ENCODE data around the gene RBM47.

RBM47 gene

GRCh38 chr4:40564004-40564403 is 65.7 kb downstream of the RBM47 start:
- Histone ChIP-seq H3K27me3 (ENCODE audit: low read length) (no peaks in the 10 kb centered on the region), H2AFZ (ENCODE audit: low read depth, low read length, severe bottlenecking) (no peak overlapping the region), H3K9ac (ENCODE audit: low read length) (no peak overlapping the region), H3K9me2 (replicated peaks; ENCODE audit: insufficient read depth, low read length) (no peaks in the 10 kb centered on the region), H3K9me3 (ENCODE audit: insufficient read depth, low read length) (no peaks in the 10 kb centered on the region), H3F3A (ENCODE audit: insufficient read depth) (no peaks in the 10 kb centered on the region), H3K79me2 (ENCODE audit: insufficient read depth, low read length) (no peaks in the 10 kb centered on the region), H4K20me1 (ENCODE audit: low read depth, low read length) (no peaks in the 10 kb centered on the region), H3K4me3 (ENCODE audit: insufficient read depth, low read length, poor library complexity, severe bottlenecking) (no peak overlapping the region), H3K27ac (ENCODE audit: low read depth, low read length) (no peak overlapping the region), H3K36me3 (ENCODE audit: low read length) (no peaks in the 10 kb centered on the region), H3K4me2 (ENCODE audit: low read depth, low read length, poor library complexity, severe bottlenecking) (no peak overlapping the region)
- TF ChIP-seq EZH2phosphoT487 (conservative IDR thresholded peaks at IDR 0.05; ENCODE audit: low read length) (no peak), CTCF (IDR thresholded peaks at IDR 0.05; ENCODE audit: insufficient read depth, low read length, poor library complexity, severe bottlenecking) (no peak)

- Histone ChIP-seq H3K27ac (ENCODE audit: low read depth, low read length) (no peak overlapping the region), H4K20me1 (ENCODE audit: low read depth, low read length) (no peaks in the 10 kb centered on the region), H3K27me3 (ENCODE audit: low read length) (no peaks in the 10 kb centered on the region), H3K36me3 (ENCODE audit: low read length) (no peaks in the 10 kb centered on the region), H3K9ac (ENCODE audit: low read length) (no peak overlapping the region), H3K79me2 (ENCODE audit: insufficient read depth, low read length) (no peaks in the 10 kb centered on the region), H3K9me2 (replicated peaks; ENCODE audit: insufficient read depth, low read length) (no peaks in the 10 kb centered on the region), H3K9me3 (ENCODE audit: insufficient read depth, low read length) (no peaks in the 10 kb centered on the region), H2AFZ (ENCODE audit: low read depth, low read length, severe bottlenecking) (no peak overlapping the region), H3K4me3 (ENCODE audit: insufficient read depth, low read length, poor library complexity, severe bottlenecking) (no peak overlapping the region), H3F3A (ENCODE audit: insufficient read depth) (no peaks in the 10 kb centered on the region), H3K4me2 (ENCODE audit: low read depth, low read length, poor library complexity, severe bottlenecking) (no peak overlapping the region)
- no peak for TF ChIP-seq EZH2phosphoT487 (conservative IDR thresholded peaks at IDR 0.05; ENCODE audit: low read length)
- no peak for TF ChIP-seq CTCF (IDR thresholded peaks at IDR 0.05; ENCODE audit: insufficient read depth, low read length, poor library complexity, severe bottlenecking)
These were observed 66.3 kb downstream of the RBM47 start for GRCh38 chr4:40563401-40563800.

- Histone ChIP-seq H3K79me2 (ENCODE audit: insufficient read depth, low read length) (no peaks in the 10 kb centered on the region), H3K9ac (ENCODE audit: low read length) (no peak overlapping the region), H3K4me3 (ENCODE audit: insufficient read depth, low read length, poor library complexity, severe bottlenecking) (no peak overlapping the region), H3K4me2 (ENCODE audit: low read depth, low read length, poor library complexity, severe bottlenecking) (no peak overlapping the region), H3K27me3 (ENCODE audit: low read length) (no peaks in the 10 kb centered on the region), H2AFZ (ENCODE audit: low read depth, low read length, severe bottlenecking) (no peak overlapping the region), H3K9me2 (replicated peaks; ENCODE audit: insufficient read depth, low read length) (no peaks in the 10 kb centered on the region), H3K9me3 (ENCODE audit: insufficient read depth, low read length) (no peaks in the 10 kb centered on the region), H4K20me1 (ENCODE audit: low read depth, low read length) (no peaks in the 10 kb centered on the region), H3K27ac (ENCODE audit: low read depth, low read length) (no peak overlapping the region), H3K36me3 (ENCODE audit: low read length) (no peaks in the 10 kb centered on the region), H3F3A (ENCODE audit: insufficient read depth) (no peaks in the 10 kb centered on the region)
- TF ChIP-seq CTCF (IDR thresholded peaks at IDR 0.05; ENCODE audit: insufficient read depth, low read length, poor library complexity, severe bottlenecking) (no peak), EZH2phosphoT487 (conservative IDR thresholded peaks at IDR 0.05; ENCODE audit: low read length) (no peak)
These were observed 67.0 kb downstream of the RBM47 start for GRCh38 chr4:40562681-40563080.
